ENCODE data around the gene TADA3.

DNA sequence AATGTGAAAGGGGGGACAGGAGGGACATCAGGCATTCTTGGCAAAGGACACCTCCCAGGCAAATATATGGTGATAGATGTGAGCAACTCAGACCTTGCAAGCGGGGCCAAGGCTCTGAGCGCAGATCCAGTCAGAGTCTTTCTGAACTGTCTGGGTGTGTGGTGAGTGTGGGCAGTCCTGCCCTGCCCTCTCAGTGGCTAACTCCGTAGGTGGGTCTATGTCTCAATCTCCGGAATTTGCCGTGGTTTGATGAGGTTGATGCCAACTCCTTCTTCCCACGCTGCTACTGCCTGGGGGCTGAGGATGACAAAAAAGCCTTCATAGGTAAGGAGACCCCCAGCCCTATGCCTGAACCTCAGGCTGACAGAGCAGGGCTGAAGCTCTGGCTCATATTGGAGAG is 25.2 kb upstream of the TADA3 start:
- TF ChIP-seq, protein P1, sequence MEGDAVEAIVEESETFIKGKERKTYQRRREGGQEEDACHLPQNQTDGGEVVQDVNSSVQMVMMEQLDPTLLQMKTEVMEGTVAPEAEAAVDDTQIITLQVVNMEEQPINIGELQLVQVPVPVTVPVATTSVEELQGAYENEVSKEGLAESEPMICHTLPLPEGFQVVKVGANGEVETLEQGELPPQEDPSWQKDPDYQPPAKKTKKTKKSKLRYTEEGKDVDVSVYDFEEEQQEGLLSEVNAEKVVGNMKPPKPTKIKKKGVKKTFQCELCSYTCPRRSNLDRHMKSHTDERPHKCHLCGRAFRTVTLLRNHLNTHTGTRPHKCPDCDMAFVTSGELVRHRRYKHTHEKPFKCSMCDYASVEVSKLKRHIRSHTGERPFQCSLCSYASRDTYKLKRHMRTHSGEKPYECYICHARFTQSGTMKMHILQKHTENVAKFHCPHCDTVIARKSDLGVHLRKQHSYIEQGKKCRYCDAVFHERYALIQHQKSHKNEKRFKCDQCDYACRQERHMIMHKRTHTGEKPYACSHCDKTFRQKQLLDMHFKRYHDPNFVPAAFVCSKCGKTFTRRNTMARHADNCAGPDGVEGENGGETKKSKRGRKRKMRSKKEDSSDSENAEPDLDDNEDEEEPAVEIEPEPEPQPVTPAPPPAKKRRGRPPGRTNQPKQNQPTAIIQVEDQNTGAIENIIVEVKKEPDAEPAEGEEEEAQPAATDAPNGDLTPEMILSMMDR (conservative IDR thresholded peaks at IDR 0.05 in 1 of 2, IDR thresholded peaks at IDR 0.05 in 1 of 2; ENCODE audit: extremely low read depth in 1 of 2, insufficient read depth in 1 of 2, low read depth in 1 of 2, low read length in 2 of 2): no peak
- no peak for TF ChIP-seq EZH2 (IDR thresholded peaks at IDR 0.05; ENCODE audit: borderline replicate concordance, low read length)
